Naive thymus-derived CD8-positive, alpha-beta T cell (primary cell): ENCODE results near the gene GAS7. TPM values are rescaled to one million over a fixed set of nuclear protein-coding genes. Genes with fewer than 3 reads are reported as not detected.

ENCODE experiments used
- ATAC-seq, 2 donors: fragments of 150-1000 bp; cut with Tn5 transposase in 1 of 2; sonication (Bioruptor Pico), chemical (Tn5 transposase) in 1 of 2; 1 replicate in 1 of 2; 2 replicates in 1 of 2; pipeline ENCODE4 v1.10.0; 2021; ENCODE audit warnings: mild to moderate bottlenecking in 2 of 2, moderate library complexity in 2 of 2
- POLR2A ChIA-PET: fragments of 350-600 bp; sonication (Branson Sonifier 250); formaldehyde crosslinking; loops from one replicate; lab custom pipeline; 2021; ENCODE audit warnings: antibody characterized with exemption; lab: Charles Lee
- DNase-seq, 10 donors: peaks; one replicate each; pipeline versions ENCODE4 v3.0.0 to v3.0.0-alpha.2; 2020 to 2022
- H3K27ac Mint-ChIP-seq, 10 donors: one replicate each; pipeline ENCODE4 v1.8.0; 2020 to 2022; ENCODE audit warnings: mild to moderate bottlenecking in 10 of 10, mixed read lengths in 10 of 10, moderate library complexity in 4 of 10, inconsistent platforms in 1 of 10
- H3K27me3 Mint-ChIP-seq, 5 donors: one replicate each; pipeline ENCODE4 v1.8.0; 2021 to 2022; ENCODE audit warnings: mixed read lengths in 5 of 5
- H3K36me3 Mint-ChIP-seq, 3 donors: one replicate each; pipeline ENCODE4 v1.8.0; 2020 to 2022; ENCODE audit warnings: mixed read lengths in 3 of 3, mild to moderate bottlenecking in 2 of 3, inconsistent platforms in 1 of 3
- H3K4me1 Mint-ChIP-seq, 4 donors: one replicate each; pipeline ENCODE4 v1.8.0; 2021 to 2022; ENCODE audit warnings: mixed read lengths in 4 of 4
- H3K4me3 Mint-ChIP-seq, 10 donors: one replicate each; pipeline ENCODE4 v1.8.0; 2020 to 2022; ENCODE audit warnings: mild to moderate bottlenecking in 10 of 10, mixed read lengths in 10 of 10, moderate library complexity in 6 of 10, inconsistent platforms in 1 of 10
- H3K9me3 Mint-ChIP-seq, 9 donors: one replicate each; pipeline ENCODE4 v1.8.0; 2020 to 2022; ENCODE audit warnings: mixed read lengths in 9 of 9, mild to moderate bottlenecking in 3 of 9, inconsistent platforms in 1 of 9, moderate library complexity in 1 of 9
- polyA plus RNA-seq, 3 donors: library from polyadenylated mRNA; unstranded; fragments of 300-500 nt; fragmentation: Illumina TruSeq; gene quantifications; one replicate each; pipeline ENCODE4 v1.2.3, GENCODE V29; 2021
- total RNA-seq, 8 experiments: library from RNA in 2 of 8; stranded (reverse) in 2 of 8; gene quantifications; one replicate each; pipeline ENCODE4 v1.2.3 and lab custom pipeline; 2021 to 2026

Gene GAS7
- total and polyA plus RNA-seq, 5 experiments from 2014 or later = 0.05 to 2.1 (median 1.4) TPM; not detected in 1

DNA sequence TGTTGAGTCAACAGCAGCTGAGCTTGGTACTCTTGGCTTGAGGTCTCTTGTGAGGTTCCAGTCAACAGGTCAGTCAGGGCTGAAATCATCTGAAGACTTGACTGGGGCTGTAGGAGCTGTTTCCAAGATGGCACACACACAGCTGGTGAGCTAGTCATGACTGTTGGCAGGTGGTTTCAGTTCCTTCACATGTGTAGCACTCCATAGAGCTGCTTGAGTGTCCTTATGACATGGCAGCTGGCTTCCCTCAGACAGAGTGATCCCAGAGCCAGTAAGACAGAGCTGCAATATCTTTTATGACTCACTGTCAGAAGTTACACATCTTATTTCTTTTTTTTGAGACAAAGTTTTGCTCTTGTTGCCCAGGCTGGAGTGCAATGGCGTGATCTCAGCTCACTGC is 19.5 kb upstream of the GAS7 start:
- no peak for ATAC-seq
- no peak for DNase-seq

DNA sequence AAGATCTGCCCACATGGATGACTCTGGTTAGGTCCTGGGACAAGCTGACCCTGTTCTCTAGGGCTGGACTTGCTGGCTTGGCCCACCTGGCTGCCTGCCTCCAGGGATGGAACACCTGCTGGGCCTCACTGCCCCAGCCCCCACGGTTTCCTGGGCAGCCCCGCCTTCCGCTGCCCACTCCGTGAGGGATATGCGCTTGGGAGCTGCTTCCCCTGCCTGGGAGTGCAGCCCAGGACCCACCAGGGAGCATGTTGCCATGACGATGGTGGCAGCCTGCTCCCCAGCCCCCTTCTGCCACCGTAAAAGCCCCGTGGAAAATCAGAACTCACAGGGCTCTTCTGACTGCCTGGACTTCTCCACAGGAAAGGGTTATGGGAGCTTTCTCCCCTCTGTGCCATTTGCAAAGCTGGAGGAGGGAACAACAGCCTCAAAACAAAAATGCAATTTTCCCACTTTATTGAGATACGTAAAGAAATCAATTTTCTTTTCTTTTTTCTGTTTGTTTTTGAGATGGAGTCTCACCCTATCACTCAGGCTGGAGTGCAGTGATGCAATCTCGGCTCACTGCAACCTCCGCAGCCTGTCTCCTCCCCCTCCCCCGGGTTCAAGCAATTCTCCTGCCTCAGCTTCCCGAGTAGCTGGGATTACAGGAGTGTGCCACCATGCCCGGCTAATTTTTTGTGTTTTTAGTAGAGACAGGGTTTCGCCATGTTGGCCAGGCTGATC is 18.0 kb upstream of the GAS7 start:
- no peak for DNase-seq
- peaks cover 0 to 14% (median 11%) of the 10 kb centered on the region in 9 donors for H3K9me3 Mint-ChIP-seq
- H3K27me3 Mint-ChIP-seq = peaks cover 0 to 9% (median 3%) of the 10 kb centered on the region in 5 donors
- no peaks in the 10 kb centered on the region for H3K4me1 Mint-ChIP-seq
- POLR2A ChIA-PET = no interaction called here
- no peak for ATAC-seq
- H3K36me3 Mint-ChIP-seq = peaks cover 0 to 12% (median 3%) of the 10 kb centered on the region in 3 donors
- no peak overlapping the region for H3K27ac Mint-ChIP-seq
- no peak overlapping the region for H3K4me3 Mint-ChIP-seq

More for the DNA sequence above, 19.5 kb upstream of the GAS7 start:
- Mint-ChIP-seq H3K27me3 (peaks cover 0 to 9% (median 3%) of the 10 kb centered on the region in 5 donors), H3K4me3 (no peak overlapping the region), H3K4me1 (no peaks in the 10 kb centered on the region), H3K9me3 (peaks cover 0 to 23% (median 12%) of the 10 kb centered on the region in 9 donors), H3K27ac (no peak overlapping the region), H3K36me3 (peaks cover 0 to 14% (median 3%) of the 10 kb centered on the region in 3 donors)
- POLR2A ChIA-PET = no interaction called here

DNA sequence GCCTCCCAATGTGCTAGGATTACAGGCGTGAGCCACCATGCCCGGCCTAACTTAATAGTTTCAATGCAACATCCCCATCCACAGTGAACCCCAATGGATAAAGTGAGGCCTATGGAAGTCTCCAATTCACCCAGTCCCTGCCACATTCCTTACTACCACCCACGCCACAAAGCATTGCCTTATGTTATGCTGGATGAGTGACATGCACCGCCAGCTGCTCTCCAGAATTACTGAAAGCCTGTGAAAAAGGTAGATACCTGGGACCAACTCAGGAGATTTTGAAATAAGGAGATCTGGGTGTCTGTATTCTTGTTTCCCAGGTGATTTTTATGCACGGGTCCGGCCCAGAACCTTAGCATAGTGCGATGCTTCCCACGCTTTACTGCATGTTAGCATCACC is 16.9 kb upstream of the GAS7 start:
- H3K4me3 Mint-ChIP-seq = no peak overlapping the region
- H3K27me3 Mint-ChIP-seq = peaks cover 0 to 9% (median 0%) of the 10 kb centered on the region in 5 donors
- H3K9me3 Mint-ChIP-seq = peaks cover 0 to 14% (median 11%) of the 10 kb centered on the region in 9 donors
- H3K36me3 Mint-ChIP-seq = peaks cover 0 to 12% (median 3%) of the 10 kb centered on the region in 3 donors
- POLR2A ChIA-PET = no interaction called here
- ATAC-seq = no peak
- H3K27ac Mint-ChIP-seq = no peak overlapping the region
- no peaks in the 10 kb centered on the region for H3K4me1 Mint-ChIP-seq
- DNase-seq = no peak

DNA sequence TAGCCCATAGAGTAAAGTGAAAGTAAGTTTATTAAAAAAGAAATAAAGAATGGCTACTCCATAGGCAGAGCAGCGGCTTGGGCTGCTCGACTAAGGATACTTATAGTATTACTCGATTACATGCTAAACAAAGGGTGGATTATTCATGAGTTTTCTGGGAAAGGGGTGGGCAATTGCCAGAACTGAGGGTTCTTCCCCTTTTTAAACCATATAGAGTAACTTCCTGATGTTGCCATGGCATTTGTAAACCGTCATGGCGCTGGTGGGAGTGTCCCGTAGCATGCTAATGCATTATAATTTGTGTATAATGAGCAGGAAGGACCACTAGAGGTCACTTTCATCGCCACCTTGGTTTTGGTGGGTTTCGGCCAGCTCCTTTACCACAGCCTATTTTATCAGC is 13.3 kb upstream of the GAS7 start:
- DNase-seq = no peak
- Mint-ChIP-seq H3K4me1 (peaks cover 0 to 3% (median 0%) of the 10 kb centered on the region in 4 donors), H3K4me3 (no peak overlapping the region), H3K9me3 (peaks cover 0 to 5% (median 0%) of the 10 kb centered on the region in 9 donors), H3K27ac (no peak overlapping the region), H3K27me3 (peaks cover 0 to 2% (median 0%) of the 10 kb centered on the region in 5 donors), H3K36me3 (no peaks in the 10 kb centered on the region)
- POLR2A ChIA-PET = no interaction called here
- ATAC-seq = no peak

DNA sequence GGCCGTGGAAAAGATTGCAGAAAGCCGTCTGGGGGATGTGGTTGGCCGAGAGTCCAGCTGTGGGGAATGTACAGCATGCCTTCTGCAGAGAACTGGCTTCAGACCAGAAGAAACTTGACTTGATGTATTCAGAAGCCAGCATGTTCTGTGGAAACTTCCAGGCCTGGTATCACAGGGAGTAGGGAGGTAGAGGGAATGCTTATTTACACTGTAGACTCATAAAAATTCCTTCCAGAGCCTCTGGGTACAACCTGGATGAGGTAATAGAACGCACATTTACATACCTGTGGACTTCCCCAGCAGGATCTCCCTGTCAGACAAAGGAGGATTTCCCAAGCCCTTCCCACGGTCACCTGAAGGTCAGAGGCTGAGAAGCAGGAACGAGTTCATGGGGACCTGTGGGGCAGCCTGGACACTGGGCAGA is 11.8 kb upstream of the GAS7 start:
- peaks cover 0 to 2% (median 0%) of the 10 kb centered on the region in 5 donors for H3K27me3 Mint-ChIP-seq
- H3K27ac Mint-ChIP-seq = no peak overlapping the region
- H3K36me3 Mint-ChIP-seq = peaks cover 0 to 9% (median 0%) of the 10 kb centered on the region in 3 donors
- H3K4me3 Mint-ChIP-seq = no peak overlapping the region
- H3K4me1 Mint-ChIP-seq = peaks cover 0 to 3% (median 0%) of the 10 kb centered on the region in 4 donors
- DNase-seq (no peak), ATAC-seq (no peak)
- peaks cover 0 to 20% (median 8%) of the 10 kb centered on the region in 9 donors for H3K9me3 Mint-ChIP-seq
- POLR2A ChIA-PET = no interaction called here

DNA sequence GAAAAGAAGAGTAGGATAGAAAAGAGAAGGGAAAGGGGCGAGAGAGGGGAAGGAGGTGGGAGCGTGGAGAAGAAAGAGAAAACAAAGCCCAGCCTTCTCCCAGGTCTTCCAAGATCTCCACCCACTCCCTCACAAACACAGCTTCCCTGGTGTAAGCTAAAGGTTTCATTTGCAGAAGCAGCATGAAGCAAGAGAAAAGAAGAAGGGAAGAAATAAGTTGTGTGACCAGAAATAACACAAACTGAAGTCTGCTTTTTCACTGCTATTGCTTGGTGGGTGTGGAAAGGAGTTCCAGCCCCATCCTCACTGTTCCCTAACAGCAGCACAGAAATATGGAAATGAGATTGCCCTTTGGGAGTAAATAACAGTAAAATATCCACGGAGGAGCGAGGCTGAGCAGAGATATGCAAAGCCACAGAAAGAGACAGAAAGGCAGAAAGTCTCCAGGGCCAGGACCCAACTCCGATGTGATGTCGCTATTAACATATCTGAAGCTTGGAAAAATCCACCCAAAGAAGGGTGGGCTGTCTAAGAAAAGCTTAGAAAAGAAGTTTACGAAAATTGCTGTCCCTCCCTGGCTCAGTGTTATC is 10.3 kb upstream of the GAS7 start:
- peak overlapping the region in 2 of 10 donors; percentile 6 to 40 for H3K27ac Mint-ChIP-seq

DNA sequence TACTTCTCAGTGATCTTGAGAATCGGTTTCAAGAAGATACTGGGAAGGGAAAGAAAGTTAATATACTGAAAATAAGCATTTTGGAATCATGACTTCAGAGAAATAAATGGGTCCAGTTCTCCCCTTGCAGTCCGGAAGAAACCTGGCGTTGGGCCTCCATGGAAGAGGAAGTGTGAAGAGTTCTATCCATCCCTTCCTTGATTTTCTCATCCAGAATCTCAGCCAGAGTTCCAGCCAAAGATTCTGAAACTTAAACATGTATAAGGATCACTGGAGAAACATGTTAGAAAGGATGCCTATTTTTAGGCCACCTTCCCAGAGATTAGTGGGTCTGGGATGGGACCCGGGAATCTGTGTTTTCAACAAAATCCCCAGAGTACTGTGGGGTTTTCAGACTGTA is 8.7 kb upstream of the GAS7 start:
- DNase-seq (no peak), ATAC-seq (no peak)
- H3K4me3 Mint-ChIP-seq = no peak overlapping the region
- H3K27me3 Mint-ChIP-seq = peaks cover 0 to 7% (median 0%) of the 10 kb centered on the region in 5 donors
- peaks cover 0 to 3% (median 0%) of the 10 kb centered on the region in 4 donors for H3K4me1 Mint-ChIP-seq
- POLR2A ChIA-PET = no interaction called here
- peaks cover 0 to 38% (median 20%) of the 10 kb centered on the region in 9 donors for H3K9me3 Mint-ChIP-seq
- H3K36me3 Mint-ChIP-seq = peaks cover 0 to 15% (median 0%) of the 10 kb centered on the region in 3 donors
- no peak overlapping the region for H3K27ac Mint-ChIP-seq

More for the DNA sequence above, 10.3 kb upstream of the GAS7 start:
- ATAC-seq = no peak
- H3K36me3 Mint-ChIP-seq = peaks cover 0 to 15% (median 0%) of the 10 kb centered on the region in 3 donors
- DNase-seq = no peak
- POLR2A ChIA-PET = no interaction called here
- H3K4me1 Mint-ChIP-seq = peaks cover 0 to 3% (median 0%) of the 10 kb centered on the region in 4 donors
- peaks cover 0 to 2% (median 0%) of the 10 kb centered on the region in 5 donors for H3K27me3 Mint-ChIP-seq
- H3K9me3 Mint-ChIP-seq = peaks cover 0 to 35% (median 17%) of the 10 kb centered on the region in 9 donors
- no peak overlapping the region for H3K4me3 Mint-ChIP-seq

DNA sequence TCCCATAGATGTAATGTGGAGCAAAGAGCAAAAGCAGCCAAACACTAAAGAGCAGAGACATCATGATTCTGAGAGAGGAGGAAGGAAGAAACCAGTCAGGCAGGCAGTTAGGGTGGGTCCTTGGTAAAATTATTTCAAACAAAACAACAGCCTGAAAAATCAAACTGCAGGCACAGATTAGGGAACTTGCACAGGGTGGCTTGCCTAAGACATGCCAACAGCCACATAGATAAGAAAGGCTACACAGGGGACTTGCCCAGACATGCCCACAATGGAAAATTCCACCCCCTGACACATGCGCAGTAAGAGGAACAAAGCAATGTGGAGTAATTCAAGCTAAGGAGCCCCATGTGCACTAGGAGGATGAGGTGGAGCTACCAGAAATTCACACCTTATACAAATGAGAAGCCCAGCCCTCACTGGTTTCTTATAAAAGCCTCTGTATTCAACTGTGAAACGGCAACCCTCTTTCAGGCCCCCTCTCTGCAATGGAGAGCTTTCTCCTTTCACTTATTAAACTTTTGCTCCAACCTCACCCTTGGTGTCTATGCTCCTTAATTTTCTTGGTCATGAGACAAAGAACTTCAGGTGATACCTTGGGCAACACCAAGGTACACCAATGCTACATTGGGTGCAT is 7.3 kb upstream of the GAS7 start:
- ATAC-seq = no peak
- Mint-ChIP-seq H3K4me1 (peaks cover 0 to 3% (median 0%) of the 10 kb centered on the region in 4 donors), H3K27ac (no peak overlapping the region), H3K27me3 (peaks cover 3 to 17% (median 6%) of the 10 kb centered on the region in 5 donors), H3K4me3 (no peak overlapping the region), H3K9me3 (peaks cover 0 to 38% (median 20%) of the 10 kb centered on the region in 9 donors), H3K36me3 (peaks cover 0 to 15% (median 0%) of the 10 kb centered on the region in 3 donors)
- no peak for DNase-seq
- POLR2A ChIA-PET = no interaction called here

DNA sequence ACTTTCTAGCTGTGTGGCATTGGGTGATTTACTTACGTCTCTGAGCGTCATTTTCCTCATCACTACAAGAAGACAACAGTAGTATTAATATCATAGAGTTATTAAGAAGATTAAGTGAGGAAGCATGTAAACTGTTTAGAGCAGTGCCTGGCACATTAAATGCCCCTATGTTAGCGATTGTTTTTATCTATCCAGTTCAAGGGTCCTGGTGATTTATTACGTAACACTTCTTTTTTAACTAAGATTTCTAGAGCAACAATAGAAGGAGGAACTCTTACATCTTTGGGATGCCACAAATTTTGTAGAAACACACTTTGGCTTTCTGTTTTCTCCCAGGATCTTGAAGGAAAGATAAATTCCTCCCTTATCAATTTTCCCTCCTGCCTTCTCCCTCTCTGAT is 3.3 kb upstream of the GAS7 start:
- H3K27ac Mint-ChIP-seq = no peak overlapping the region
- no peak overlapping the region for H3K4me3 Mint-ChIP-seq
- H3K4me1 Mint-ChIP-seq = peaks cover 3 to 16% (median 9%) of the 10 kb centered on the region in 4 donors
- peaks cover 14 to 39% (median 18%) of the 10 kb centered on the region in 5 donors for H3K27me3 Mint-ChIP-seq
- POLR2A ChIA-PET = no interaction called here
- ATAC-seq = no peak
- DNase-seq = no peak
- H3K36me3 Mint-ChIP-seq = peaks cover 0 to 19% (median 4%) of the 10 kb centered on the region in 3 donors
- peaks cover 0 to 34% (median 20%) of the 10 kb centered on the region in 9 donors for H3K9me3 Mint-ChIP-seq

DNA sequence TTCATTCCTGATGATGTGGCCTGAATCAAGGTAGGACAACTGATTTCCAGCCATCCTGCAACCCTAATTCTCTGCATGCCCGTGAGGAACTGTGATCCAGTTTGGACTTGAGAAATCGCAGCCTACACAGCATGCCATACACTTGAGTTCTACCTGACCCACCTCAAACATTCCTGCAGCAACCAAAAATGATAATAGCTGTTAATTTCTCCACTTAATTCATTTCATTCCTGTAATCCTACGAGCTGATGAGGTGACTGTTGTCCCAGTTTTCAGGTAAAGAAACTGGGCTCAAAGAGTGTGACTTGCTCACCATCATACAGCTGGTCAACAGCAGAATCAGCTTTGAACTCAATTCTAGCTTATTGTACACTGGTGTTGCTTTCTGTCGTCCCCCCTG is 2.2 kb upstream of the GAS7 start:
- Mint-ChIP-seq H3K27me3 (peaks cover 14 to 47% (median 23%) of the 10 kb centered on the region in 5 donors), H3K36me3 (peaks cover 0 to 15% (median 4%) of the 10 kb centered on the region in 3 donors), H3K27ac (no peak overlapping the region), H3K4me3 (peak overlapping the region in 1 of 10 donors; percentile 70), H3K4me1 (peaks cover 3 to 25% (median 10%) of the 10 kb centered on the region in 4 donors), H3K9me3 (peaks cover 0 to 24% (median 14%) of the 10 kb centered on the region in 9 donors)
- ATAC-seq = no peak
- no peak for DNase-seq
- POLR2A ChIA-PET = interaction anchor here (1.2 kb wide), 1 partner anchor 15 kb away, joined by 6 read pairs; no protein-coding TSS in a partner anchor

DNA sequence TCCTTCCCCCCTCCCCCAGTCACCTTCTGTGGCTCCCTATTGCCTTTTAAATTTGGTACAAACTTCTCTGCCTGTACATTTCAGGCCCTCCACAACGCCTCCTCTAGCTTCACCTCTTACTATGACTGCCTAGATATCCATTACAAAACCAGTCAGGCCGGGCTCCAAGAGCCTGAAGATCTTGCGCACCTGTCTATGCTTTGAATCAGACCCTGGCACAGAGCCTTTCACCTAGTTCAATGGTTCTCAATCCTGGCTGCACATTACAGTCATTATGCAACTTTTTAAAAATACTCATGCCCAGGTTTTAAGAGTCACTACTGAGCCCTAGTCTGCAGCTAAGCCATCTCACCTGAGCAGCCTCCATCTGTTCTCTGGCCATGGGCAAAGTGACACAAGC is 1.6 kb upstream of the GAS7 start:
- Mint-ChIP-seq H3K4me3 (peak overlapping the region; percentile 5 to 75 (median 62)), H3K27ac (peak overlapping the region in 1 of 10 donors; percentile 29)

More for the DNA sequence above, 1.6 kb upstream of the GAS7 start:
- DNase-seq (no peak), ATAC-seq (no peak)
- Mint-ChIP-seq H3K9me3 (peaks cover 0 to 21% (median 12%) of the 10 kb centered on the region in 9 donors), H3K4me1 (peaks cover 3 to 25% (median 11%) of the 10 kb centered on the region in 4 donors), H3K36me3 (peaks cover 0 to 14% (median 4%) of the 10 kb centered on the region in 3 donors), H3K27me3 (peaks cover 14 to 47% (median 23%) of the 10 kb centered on the region in 5 donors)
- POLR2A ChIA-PET = interaction anchor here (1.2 kb wide), 1 partner anchor 14 kb away, joined by 6 read pairs; no protein-coding TSS in a partner anchor
